Measurements from ENCODE around the gene ABCA1. TPM values are rescaled to one million over a fixed set of nuclear protein-coding genes. Genes with fewer than 3 reads are reported as not detected.
"Not testable (repeated sequence)": the region's sequence is repeated elsewhere in the genome, so short reads cannot be mapped to it uniquely, and the experiment has no call there.

ABCA1 gene
- total RNA-seq, 2 experiments from 2014 or later = 8.0 to 14.0 TPM

- no peak overlapping the region for H3K4me2 ChIP-seq (ENCODE audit: low read length)
- intact Hi-C loops (cut with micrococcal nuclease; ENCODE audit: unreplicated experiment) = no loop called here
- no peak overlapping the region for H3K27ac ChIP-seq (ENCODE audit: low read depth, low read length, poor library complexity, severe bottlenecking)
- H4K20me1 ChIP-seq (ENCODE audit: insufficient read depth, low read length) = no peaks in the 10 kb centered on the region
- no peaks in the 10 kb centered on the region for H3K4me1 ChIP-seq (ENCODE audit: insufficient read depth, low read length, poor library complexity, severe bottlenecking)
- BruUV-seq (replicated peaks) = no TSS peak
- no peaks in the 10 kb centered on the region for H3K9me2 ChIP-seq (ENCODE audit: insufficient read depth, low read length)
- H3K36me3 ChIP-seq (ENCODE audit: insufficient read depth, low read length) = no peaks in the 10 kb centered on the region
- H2AFZ ChIP-seq (ENCODE audit: low read length) = no peak overlapping the region
- ChIA-PET POLR2A (interaction anchor here (0.6 to 1.1 kb wide), 2 partner anchors 12 to 219 kb away, joined by 3 to 4 read pairs; no protein-coding TSS in a partner anchor), CTCF (ENCODE audit: unreplicated experiment) (no interaction called here)
- H3K4me3 ChIP-seq (ENCODE audit: low read depth, low read length, poor library complexity, severe bottlenecking) = no peak overlapping the region
- TF ChIP-seq EZH2phosphoT487 (IDR thresholded peaks at IDR 0.05; ENCODE audit: borderline replicate concordance, low read depth, low read length) (no peak), CTCF (conservative IDR thresholded peaks at IDR 0.05; ENCODE audit: low read length) (no peak)
- no peaks in the 10 kb centered on the region for H3K79me2 ChIP-seq (ENCODE audit: insufficient read depth, low read depth, low read length)
- H3K9me3 ChIP-seq (ENCODE audit: low read length) = no peaks in the 10 kb centered on the region
- no peak for DNase-seq (ENCODE audit: low spot score)
These were observed 49.2 kb upstream of the ABCA1 start for GRCh38 chr9:104977168-104977567.

- H3K36me3 ChIP-seq (ENCODE audit: insufficient read depth, low read length); DNase-seq (ENCODE audit: low spot score); H3K79me2 ChIP-seq (ENCODE audit: insufficient read depth, low read depth, low read length); H2AFZ ChIP-seq (ENCODE audit: low read length); H3K27ac ChIP-seq (ENCODE audit: low read depth, low read length, poor library complexity, severe bottlenecking); BruUV-seq (replicated peaks); H3K4me2 ChIP-seq (ENCODE audit: low read length); H3K9me2 ChIP-seq (ENCODE audit: insufficient read depth, low read length); H3K9me3 ChIP-seq (ENCODE audit: low read length); intact Hi-C loops (cut with micrococcal nuclease; ENCODE audit: unreplicated experiment); H4K20me1 ChIP-seq (ENCODE audit: insufficient read depth, low read length); H3K4me3 ChIP-seq (ENCODE audit: low read depth, low read length, poor library complexity, severe bottlenecking); POLR2A ChIA-PET; CTCF ChIA-PET (ENCODE audit: unreplicated experiment); H3K4me1 ChIP-seq (ENCODE audit: insufficient read depth, low read length, poor library complexity, severe bottlenecking): not testable (repeated sequence)
These were observed 48.1 kb upstream of the ABCA1 start for GRCh38 chr9:104975966-104976595.

GRCh38 chr9:104974053-104974962 is 46.4 kb upstream of the ABCA1 start:
- ChIA-PET POLR2A (interaction anchor here (0.6 to 4.0 kb wide), 4 partner anchors 11 to 195 kb away, joined by 3 to 29 read pairs (median 4); no protein-coding TSS in a partner anchor), CTCF (ENCODE audit: unreplicated experiment) (no interaction called here)
- no peaks in the 10 kb centered on the region for H3K79me2 ChIP-seq (ENCODE audit: insufficient read depth, low read depth, low read length)
- no peaks in the 10 kb centered on the region for H4K20me1 ChIP-seq (ENCODE audit: insufficient read depth, low read length)
- H3K4me1 ChIP-seq (ENCODE audit: insufficient read depth, low read length, poor library complexity, severe bottlenecking) = no peaks in the 10 kb centered on the region
- no peaks in the 10 kb centered on the region for H3K9me3 ChIP-seq (ENCODE audit: low read length)
- H3K4me3 ChIP-seq (ENCODE audit: low read depth, low read length, poor library complexity, severe bottlenecking) = no peak overlapping the region
- H2AFZ ChIP-seq (ENCODE audit: low read length) = 0 out of 2 replicates have a peak overlapping the region, but pooled peaks have one; percentile 51
- TF ChIP-seq CTCF (conservative IDR thresholded peaks at IDR 0.05; ENCODE audit: low read length) (no peak), EZH2phosphoT487 (IDR thresholded peaks at IDR 0.05; ENCODE audit: borderline replicate concordance, low read depth, low read length) (no peak)
- no peak overlapping the region for H3K27ac ChIP-seq (ENCODE audit: low read depth, low read length, poor library complexity, severe bottlenecking)
- no TSS peak for BruUV-seq (replicated peaks)
- no peaks in the 10 kb centered on the region for H3K36me3 ChIP-seq (ENCODE audit: insufficient read depth, low read length)
- intact Hi-C loops (cut with micrococcal nuclease; ENCODE audit: unreplicated experiment) = no loop called here
- H3K4me2 ChIP-seq (ENCODE audit: low read length) = no peak overlapping the region
- H3K9me2 ChIP-seq (ENCODE audit: insufficient read depth, low read length) = no peaks in the 10 kb centered on the region
- no peak for DNase-seq (ENCODE audit: low spot score)
